Neural progenitor cell (in vitro differentiated cells): ENCODE measurements around the gene ZNF490.

Experiments used
- CTCF ChIP-seq: fragments of 200-600 bp; sonication (generic); IDR thresholded peaks from 2 replicates; pipeline ENCODE4 v1.5.1; 2017; ENCODE audit warnings: antibody characterized with exemption, mild to moderate bottlenecking
- EZH2 ChIP-seq: fragments of 200-600 bp; sonication (generic); IDR thresholded peaks from 2 replicates; pipeline ENCODE4 v1.6.1; 2017; ENCODE audit warnings: antibody characterized with exemption, mild to moderate bottlenecking, moderate library complexity

- TF ChIP-seq CTCF (no peak), EZH2 (no peak)
Observed at GRCh38 chr19:12544401-12544876, 66.2 kb downstream of the ZNF490 start.
